Fibroblast of lung (primary cell): ENCODE data around the gene STXBP6.

Experiments
- EZH2 ChIP-seq: IDR thresholded peaks from 2 replicates; pipeline ENCODE4 v1.5.1; 2012; ENCODE audit warnings: low read length, control low read depth, mild to moderate bottlenecking; ENCODE audit errors: missing control alignments
- TF ChIP-seq, protein P1 (sequence below), 2 donors: IDR thresholded peaks in 1 of 2; conservative IDR thresholded peaks in 1 of 2; 1 replicate in 1 of 2; 2 replicates in 1 of 2; pipeline ENCODE4 v1.5.1; 2011 to 2012; ENCODE audit warnings: low read length in 2 of 2, control low read depth in 1 of 2, inconsistent platforms in 1 of 2, low read depth in 1 of 2, mild to moderate bottlenecking in 1 of 2

DNA sequence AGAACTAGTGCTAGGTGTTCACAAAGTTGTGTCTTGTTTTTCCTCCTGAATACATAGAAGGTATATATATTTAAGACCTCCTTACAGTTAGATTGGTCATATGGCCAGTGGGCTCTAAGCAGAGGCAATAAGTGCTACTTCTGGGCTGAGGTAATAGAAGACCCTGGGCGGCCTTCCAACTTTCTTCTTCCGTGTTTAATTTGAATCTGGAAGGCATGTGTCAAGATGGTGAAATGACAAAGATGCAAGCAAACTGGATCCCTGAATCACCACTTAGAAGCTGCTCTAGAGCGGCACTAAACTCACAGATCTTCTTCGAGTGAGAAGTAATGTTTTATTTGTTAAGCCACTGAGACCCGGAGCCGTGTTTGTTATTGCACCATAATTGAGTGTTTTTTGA is 215.0 kb downstream of the STXBP6 start:
- TF ChIP-seq, protein P1, sequence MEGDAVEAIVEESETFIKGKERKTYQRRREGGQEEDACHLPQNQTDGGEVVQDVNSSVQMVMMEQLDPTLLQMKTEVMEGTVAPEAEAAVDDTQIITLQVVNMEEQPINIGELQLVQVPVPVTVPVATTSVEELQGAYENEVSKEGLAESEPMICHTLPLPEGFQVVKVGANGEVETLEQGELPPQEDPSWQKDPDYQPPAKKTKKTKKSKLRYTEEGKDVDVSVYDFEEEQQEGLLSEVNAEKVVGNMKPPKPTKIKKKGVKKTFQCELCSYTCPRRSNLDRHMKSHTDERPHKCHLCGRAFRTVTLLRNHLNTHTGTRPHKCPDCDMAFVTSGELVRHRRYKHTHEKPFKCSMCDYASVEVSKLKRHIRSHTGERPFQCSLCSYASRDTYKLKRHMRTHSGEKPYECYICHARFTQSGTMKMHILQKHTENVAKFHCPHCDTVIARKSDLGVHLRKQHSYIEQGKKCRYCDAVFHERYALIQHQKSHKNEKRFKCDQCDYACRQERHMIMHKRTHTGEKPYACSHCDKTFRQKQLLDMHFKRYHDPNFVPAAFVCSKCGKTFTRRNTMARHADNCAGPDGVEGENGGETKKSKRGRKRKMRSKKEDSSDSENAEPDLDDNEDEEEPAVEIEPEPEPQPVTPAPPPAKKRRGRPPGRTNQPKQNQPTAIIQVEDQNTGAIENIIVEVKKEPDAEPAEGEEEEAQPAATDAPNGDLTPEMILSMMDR (conservative IDR thresholded peaks at IDR 0.05 in 1 of 2, IDR thresholded peaks at IDR 0.05 in 1 of 2; ENCODE audit: low read depth in 1 of 2, low read length in 2 of 2) = no peak
- TF ChIP-seq EZH2 = no peak
